Measurements from ENCODE around the gene LTBP3.

GRCh38 chr11:65493367-65494176 lies 64.6 kb downstream of the LTBP3 start:
- TF ChIP-seq EZH2 (IDR thresholded peaks at IDR 0.05; ENCODE audit: borderline replicate concordance, low read depth, low read length, severe bottlenecking) (no peak), POLR2AphosphoS5 (IDR thresholded peaks at IDR 0.05; ENCODE audit: insufficient read depth, low read depth, low read length) (peak; percentile 74)
- TF ChIP-seq, protein P1, sequence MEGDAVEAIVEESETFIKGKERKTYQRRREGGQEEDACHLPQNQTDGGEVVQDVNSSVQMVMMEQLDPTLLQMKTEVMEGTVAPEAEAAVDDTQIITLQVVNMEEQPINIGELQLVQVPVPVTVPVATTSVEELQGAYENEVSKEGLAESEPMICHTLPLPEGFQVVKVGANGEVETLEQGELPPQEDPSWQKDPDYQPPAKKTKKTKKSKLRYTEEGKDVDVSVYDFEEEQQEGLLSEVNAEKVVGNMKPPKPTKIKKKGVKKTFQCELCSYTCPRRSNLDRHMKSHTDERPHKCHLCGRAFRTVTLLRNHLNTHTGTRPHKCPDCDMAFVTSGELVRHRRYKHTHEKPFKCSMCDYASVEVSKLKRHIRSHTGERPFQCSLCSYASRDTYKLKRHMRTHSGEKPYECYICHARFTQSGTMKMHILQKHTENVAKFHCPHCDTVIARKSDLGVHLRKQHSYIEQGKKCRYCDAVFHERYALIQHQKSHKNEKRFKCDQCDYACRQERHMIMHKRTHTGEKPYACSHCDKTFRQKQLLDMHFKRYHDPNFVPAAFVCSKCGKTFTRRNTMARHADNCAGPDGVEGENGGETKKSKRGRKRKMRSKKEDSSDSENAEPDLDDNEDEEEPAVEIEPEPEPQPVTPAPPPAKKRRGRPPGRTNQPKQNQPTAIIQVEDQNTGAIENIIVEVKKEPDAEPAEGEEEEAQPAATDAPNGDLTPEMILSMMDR (IDR thresholded peaks at IDR 0.05; ENCODE audit: extremely low read depth in 1 of 2, insufficient read depth in 1 of 2, low read depth in 1 of 2, low read length in 2 of 2) = no peak

Data from endothelial cell of umbilical vein (primary cell).